GM21515 (cell line): Measurements from ENCODE around the gene LCK.
A peak's percentile ranks its signal among the peaks of the same experiment; 100 is the strongest.

Experiments
- ATAC-seq: cut with Tn5 transposase; IDR thresholded peaks from one replicate; pipeline ENCODE4 v1.9.1; 2021; ENCODE audit not compliant: unreplicated experiment

Gene LCK

GRCh38 chr1:32250893-32251716 lies at the start of gene LCK:
Gene LCK (plus strand): TSS chr1:32251265. CDS start chr1:32274330, 23,065 bp downstream.
- no peak for ATAC-seq

- ATAC-seq, result no peak
These were observed 46.1 kb upstream of the LCK start for GRCh38 chr1:32204943-32205361.

- peak; percentile 55 for ATAC-seq
These were observed 45.4 kb upstream of the LCK start, which contains the start of gene IQCC for GRCh38 chr1:32205401-32206370. Gene IQCC (plus strand): TSS chr1:32205671. CDS start chr1:32205682, 11 bp downstream.

- no peak for ATAC-seq
These were observed 42.6 kb upstream of the LCK start for GRCh38 chr1:32208469-32208868.

- no peak for ATAC-seq
These were observed 42.2 kb upstream of the LCK start, which contains the start of gene DCDC2B for GRCh38 chr1:32208891-32209328. Gene DCDC2B (plus strand): TSS chr1:32209089. CDS start chr1:32209094, 5 bp downstream.

- peak; percentile 49 for ATAC-seq
These were observed 35.2 kb upstream of the LCK start for GRCh38 chr1:32215629-32216480.

GRCh38 chr1:32216566-32216965 lies 34.5 kb upstream of the LCK start:
- ATAC-seq, result no peak

GRCh38 chr1:32219022-32219421 lies 32.0 kb upstream of the LCK start:
- ATAC-seq, result no peak

- ATAC-seq, result no peak
These were observed 30.1 kb upstream of the LCK start for GRCh38 chr1:32220746-32221580.

GRCh38 chr1:32221581-32221979 lies 29.5 kb upstream of the LCK start:
- peak; percentile 6 for ATAC-seq

- ATAC-seq, result peak; percentile 88
These were observed 28.9 kb upstream of the LCK start, which contains the start of the genes EIF3I and TMEM234 for GRCh38 chr1:32221980-32222755. Gene EIF3I (plus strand): TSS chr1:32222407. CDS start chr1:32222442, 35 bp downstream. Gene TMEM234 (minus strand): TSS chr1:32222353. CDS start chr1:32222322, 31 bp downstream.

GRCh38 chr1:32223683-32224082 lies 27.4 kb upstream of the LCK start:
- no peak for ATAC-seq

GRCh38 chr1:32224285-32224684 lies 26.8 kb upstream of the LCK start:
- no peak for ATAC-seq

- no peak for ATAC-seq
These were observed 22.3 kb upstream of the LCK start for GRCh38 chr1:32228771-32229170.

- no peak for ATAC-seq
These were observed 19.1 kb upstream of the LCK start for GRCh38 chr1:32231843-32232432.

GRCh38 chr1:32232558-32233304 lies 18.3 kb upstream of the LCK start:
- ATAC-seq, result no peak

- no peak for ATAC-seq
These were observed 16.3 kb upstream of the LCK start for GRCh38 chr1:32234792-32235191.
